GM18909 (cell line): ENCODE data around the gene DPYSL3.

Experiments
- ATAC-seq: cut with Tn5 transposase; IDR thresholded peaks from one replicate; pipeline ENCODE4 v1.9.1; 2021; ENCODE audit warnings: mild to moderate bottlenecking; ENCODE audit not compliant: unreplicated experiment, poor library complexity

DPYSL3 gene

GRCh38 chr5:147410496-147411358, 99.1 kb downstream of the DPYSL3 start:
- no peak for ATAC-seq

- no peak for ATAC-seq
Observed at GRCh38 chr5:147408980-147409379, 100.9 kb downstream of the DPYSL3 start.

DNA sequence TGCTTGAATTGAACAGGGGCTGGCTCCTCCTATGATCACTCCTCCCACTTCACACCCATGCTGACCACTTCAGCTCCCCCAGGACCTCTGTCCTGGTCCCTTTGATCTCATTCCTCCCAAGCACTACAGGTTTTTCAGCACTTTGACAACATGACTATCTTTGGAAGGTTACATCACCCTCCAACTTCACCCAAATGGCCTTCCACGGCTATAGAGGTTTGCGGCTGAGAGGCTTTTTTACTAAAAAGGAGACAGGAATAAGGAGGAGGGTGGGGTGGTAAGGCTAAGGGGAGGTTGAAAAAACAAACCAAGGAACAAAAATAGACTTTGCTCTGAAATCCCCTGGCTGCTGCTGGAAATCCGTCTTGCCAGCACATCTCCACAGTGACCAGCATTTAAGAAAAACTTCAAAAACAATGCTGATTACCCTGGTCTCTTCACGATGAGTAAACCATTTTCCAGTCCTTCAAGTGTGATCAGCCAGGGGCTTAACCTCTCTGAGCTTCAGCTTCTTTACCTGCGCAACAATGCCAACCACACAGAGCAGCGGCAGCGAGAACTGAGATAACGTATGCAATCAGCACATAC, 102.7 kb downstream of the DPYSL3 start:
- ATAC-seq: no peak

DNA sequence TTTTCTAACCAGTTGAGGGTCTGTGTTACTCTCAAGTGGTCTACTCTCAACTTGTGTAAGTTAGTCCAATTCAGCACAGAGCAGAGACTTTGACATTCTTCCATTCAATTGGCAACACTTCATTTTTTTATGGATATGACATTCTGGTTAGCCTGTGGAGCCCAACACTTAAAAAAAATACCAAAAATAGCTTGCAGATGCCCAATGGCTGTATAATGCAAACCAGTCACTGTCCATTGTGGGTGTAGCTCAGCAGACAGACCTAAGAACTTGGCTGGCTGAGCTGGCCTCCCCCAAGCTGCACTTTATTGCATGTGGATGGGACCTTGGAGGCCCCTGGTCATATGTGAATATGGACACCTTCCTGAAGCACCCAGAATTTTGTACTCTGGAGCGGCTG, 103.2 kb downstream of the DPYSL3 start:
- ATAC-seq: no peak

DNA sequence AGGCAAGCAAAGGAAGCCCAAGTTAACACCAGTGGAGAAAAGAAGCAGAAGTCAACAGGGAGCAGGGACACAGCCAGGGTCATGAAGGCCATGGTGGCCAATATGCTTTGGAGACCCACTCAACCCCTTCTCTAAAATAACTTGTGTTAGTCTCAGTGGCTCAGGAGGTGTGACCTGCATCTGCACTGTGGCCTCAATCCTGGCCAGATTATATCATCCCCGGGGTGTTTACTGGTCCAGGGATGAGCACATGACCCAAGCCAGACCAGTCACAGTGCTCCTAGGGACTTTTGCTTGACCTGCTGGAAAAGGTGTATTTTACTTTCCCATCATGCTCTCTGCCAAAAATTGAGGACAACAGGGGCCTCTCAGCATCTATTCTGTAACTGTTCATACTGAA, 105.2 kb downstream of the DPYSL3 start:
- ATAC-seq: peak; percentile 34

- peak; percentile 97 for ATAC-seq
Observed at GRCh38 chr5:147403651-147404640, 105.9 kb downstream of the DPYSL3 start.

- no peak for ATAC-seq
Observed at GRCh38 chr5:147400881-147401280, 109.0 kb downstream of the DPYSL3 start.

GRCh38 chr5:147400126-147400809, 109.6 kb downstream of the DPYSL3 start:
- ATAC-seq: no peak

DNA sequence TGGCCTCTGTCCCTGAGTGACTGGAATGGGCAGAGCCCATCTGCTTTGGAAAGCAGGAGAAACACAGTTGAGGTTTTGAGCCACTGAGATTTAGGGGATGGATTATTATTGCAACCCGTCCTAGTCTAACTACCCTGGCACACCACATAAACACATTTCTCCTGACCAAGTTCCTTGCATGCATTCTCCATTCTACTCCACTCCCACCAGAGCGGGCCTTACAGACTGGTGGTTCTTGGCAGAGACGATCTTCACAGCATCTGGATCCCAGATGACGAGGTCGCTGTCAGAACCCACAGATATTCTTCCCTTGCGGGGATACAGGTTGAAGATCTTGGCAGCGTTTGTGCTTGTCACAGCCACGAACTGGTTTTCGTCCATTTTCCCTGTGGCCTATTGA, 111.0 kb downstream of the DPYSL3 start:
- ATAC-seq: no peak

GRCh38 chr5:147397616-147398015, 112.3 kb downstream of the DPYSL3 start:
- no peak for ATAC-seq

DNA sequence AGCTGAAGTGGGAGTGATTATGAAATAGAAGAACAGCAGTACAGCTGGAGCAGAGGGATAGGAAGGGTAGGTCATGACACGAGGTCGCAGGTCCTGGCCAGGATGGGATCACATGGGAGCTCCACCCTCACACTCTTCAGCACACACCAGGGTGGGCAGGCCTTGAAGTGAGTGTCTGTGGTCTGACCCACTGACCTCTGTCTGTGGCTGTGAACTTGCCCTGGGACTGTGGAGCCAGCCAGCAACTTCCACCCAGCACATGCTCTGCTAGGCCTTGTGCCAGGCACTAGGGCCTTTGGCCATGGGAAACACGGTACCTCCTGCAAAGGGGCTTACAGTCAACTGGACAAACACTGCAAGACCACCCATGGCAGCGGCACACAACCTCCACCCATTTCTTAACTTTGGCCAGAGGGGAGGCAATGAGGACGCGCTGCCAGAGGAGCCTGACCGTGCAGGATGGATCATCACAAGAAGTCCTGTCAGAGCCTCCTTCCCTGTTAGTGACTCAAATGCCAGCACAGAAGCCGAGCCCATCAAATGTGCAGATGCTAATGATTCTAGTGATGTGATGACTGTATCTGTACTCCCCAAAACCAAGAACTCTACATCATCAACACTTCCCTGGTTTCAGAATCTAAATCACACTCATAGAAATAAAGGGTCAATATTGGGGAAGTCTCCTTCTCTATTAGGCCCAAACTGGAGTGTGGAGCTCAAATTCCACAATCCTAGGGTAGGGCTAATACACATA, 113.6 kb downstream of the DPYSL3 start:
- no peak for ATAC-seq

DNA sequence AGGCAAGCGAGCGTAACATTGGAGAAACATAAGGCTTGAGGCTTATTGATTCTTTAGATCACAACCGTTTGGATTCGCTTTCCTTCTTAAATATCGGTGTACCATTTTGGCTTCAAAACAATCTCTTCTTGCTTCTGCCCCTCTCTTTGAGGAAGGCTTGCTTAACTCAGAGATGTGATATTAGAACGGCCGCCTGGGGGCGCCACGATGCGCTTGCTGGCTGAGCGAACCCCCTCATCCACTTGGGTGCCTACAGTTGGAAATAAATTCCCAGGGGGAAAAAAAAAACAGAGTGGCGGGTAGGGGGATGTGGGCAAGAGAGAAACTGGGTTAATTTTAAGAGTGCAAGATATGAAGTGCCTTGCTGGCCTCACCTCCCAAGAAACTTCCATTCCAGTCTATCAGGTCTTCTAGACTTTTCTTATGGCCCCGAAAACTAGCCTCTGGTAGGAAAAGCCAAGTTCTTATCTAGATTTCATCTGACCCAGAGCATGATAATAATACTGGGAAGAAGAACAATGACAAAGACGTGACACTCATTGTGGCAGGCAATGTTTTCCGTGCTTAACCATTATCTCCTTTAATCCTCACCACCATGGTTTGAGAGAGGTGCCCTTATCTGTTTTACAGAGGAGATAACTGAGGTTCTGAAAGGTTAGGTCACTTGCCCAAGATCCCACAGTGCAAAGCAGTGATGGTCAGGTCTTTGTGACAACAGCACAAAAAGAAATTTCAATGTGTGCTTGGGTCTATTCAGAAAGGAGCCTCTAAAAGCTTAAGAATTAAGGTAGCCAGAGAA, 115.8 kb downstream of the DPYSL3 start:
- no peak for ATAC-seq

- peak; percentile 96 for ATAC-seq
Observed at GRCh38 chr5:147391781-147392180, 118.1 kb downstream of the DPYSL3 start.

GRCh38 chr5:147390654-147391225, 119.1 kb downstream of the DPYSL3 start:
- no peak for ATAC-seq

- no peak for ATAC-seq
Observed at GRCh38 chr5:147388184-147389108, 121.4 kb downstream of the DPYSL3 start.

- no peak for ATAC-seq
Observed at GRCh38 chr5:147387109-147387508, 122.8 kb downstream of the DPYSL3 start.
